GM21390 (cell line): ENCODE data around the gene ALDH16A1.

Experiments
- ATAC-seq: cut with Tn5 transposase; IDR thresholded peaks from one replicate; pipeline ENCODE4 v1.9.1; 2021; ENCODE audit not compliant: unreplicated experiment

ALDH16A1 gene

GRCh38 chr19:49453013-49453756 lies at the start of gene ALDH16A1:
ALDH16A1 (plus strand) TSS chr19:49453225; CDS start chr19:49453332, 107 bp downstream.
- ATAC-seq: peak; percentile 77

DNA sequence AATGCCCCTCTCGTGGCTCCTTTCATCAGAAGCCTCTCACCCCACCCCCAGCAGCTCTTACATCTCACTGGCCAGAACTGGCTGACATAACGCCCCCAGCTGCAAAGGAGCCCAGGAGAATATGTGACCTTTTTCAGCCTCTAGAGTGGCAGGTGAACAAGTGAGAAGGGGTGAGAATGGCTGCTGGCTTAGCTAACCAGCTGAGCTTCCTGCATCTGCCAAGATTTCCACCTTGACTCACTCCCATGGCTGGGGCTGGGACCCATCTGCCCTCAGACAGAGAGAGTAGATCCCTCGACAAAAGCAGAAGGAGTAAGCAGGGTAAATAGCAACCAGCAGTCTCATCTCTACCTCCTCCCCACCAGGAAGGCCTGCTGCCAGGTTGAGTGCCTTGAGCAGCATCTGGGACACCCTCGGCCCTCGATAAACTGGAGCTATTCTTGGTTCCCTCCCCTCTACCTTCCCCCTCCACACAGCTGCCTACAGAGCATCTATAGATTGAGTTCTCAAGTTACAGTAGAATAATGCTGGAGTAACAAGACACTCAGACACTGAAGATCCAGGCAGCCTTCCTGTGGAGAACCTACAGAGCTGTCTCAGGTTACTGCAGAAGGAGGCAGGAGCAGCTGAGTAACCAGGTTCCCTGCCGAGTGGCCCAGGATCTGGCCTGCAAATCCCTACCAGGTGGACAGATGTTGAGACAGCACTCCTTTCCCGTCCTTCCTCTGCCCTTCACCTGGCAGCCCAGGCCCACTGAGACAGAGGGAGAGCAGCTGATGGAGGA lies 49.4 kb upstream of the ALDH16A1 start:
- ATAC-seq: no peak

DNA sequence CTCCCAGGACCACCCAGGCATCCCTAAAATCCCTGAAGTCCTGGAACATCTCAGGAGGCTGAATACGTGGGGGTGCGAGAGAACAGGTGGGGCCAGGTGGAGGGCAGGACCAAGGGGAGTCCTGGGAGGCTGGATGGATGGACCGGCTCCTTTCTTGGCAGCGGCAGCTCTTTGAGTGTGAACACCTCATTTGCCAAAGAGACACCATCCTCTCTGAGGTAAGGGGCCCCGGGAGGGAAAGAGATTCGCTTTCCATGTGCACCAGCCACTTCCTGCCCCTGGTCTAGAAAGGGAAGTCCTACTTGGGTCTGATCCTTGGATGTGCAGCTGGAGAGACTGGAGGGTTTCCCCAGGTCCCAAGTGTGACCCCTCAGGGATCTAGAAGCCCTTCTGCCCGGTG lies 45.9 kb upstream of the ALDH16A1 start:
- no peak for ATAC-seq

DNA sequence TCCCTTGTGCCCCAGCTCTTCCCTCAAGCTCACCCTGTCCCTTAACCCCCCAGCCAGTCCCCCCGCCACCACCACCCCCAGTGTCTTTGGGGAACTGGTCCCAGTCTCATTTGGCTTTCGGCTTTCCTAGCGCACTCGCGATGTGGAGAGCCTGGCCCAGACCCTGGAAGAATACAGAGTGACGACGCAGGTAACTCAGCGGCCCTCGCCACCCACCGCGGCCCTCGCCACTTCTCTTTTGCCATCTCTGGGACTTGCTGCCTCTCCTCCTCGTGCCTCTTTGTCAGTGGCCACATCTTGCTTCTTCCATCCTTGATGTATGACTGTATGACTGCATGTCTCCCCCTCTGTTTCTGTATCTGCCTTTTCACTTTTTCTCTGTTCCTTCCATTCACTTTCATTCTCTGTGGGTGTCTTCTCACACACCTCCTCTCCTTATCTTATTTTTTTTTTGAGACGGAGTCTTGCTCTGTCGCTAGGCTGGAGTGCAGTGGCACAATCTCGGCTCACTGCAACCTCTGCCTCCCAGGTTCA lies 45.5 kb upstream of the ALDH16A1 start:
- no peak for ATAC-seq

DNA sequence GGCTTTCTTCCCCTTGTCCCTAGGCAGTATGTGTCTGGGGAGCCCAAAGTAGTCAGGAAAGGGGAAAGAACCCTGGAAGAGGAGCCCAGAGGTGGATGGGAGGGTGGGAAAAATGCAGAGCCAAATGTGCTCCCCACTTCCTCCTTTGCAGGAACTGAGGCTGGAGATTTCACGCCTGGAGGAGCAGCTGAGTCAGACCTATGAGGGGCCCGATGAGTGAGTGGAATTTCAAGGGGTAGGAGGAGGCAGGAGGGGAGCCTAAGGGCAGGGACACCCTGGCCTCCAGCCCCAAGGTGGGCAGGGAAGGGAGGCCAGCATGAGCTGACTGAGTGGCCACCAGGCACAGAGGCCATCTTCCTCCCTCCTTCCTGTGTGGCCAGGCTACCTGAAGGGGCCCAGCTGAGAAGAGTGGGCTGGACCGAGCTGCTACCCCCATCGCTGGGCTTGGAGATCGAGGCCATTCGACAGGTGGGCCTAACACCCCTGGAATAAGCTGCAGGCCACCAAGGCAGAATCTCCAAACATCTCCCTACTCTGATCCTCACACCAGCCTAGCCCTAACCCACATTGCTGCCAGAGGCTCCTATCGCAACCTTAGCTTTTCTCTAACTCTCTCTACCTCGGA lies 44.1 kb upstream of the ALDH16A1 start:
- no peak for ATAC-seq

GRCh38 chr19:49409441-49410029 lies 43.5 kb upstream of the ALDH16A1 start:
- no peak for ATAC-seq

- ATAC-seq: no peak
These were observed 41.2 kb upstream of the ALDH16A1 start for GRCh38 chr19:49411681-49412326.

DNA sequence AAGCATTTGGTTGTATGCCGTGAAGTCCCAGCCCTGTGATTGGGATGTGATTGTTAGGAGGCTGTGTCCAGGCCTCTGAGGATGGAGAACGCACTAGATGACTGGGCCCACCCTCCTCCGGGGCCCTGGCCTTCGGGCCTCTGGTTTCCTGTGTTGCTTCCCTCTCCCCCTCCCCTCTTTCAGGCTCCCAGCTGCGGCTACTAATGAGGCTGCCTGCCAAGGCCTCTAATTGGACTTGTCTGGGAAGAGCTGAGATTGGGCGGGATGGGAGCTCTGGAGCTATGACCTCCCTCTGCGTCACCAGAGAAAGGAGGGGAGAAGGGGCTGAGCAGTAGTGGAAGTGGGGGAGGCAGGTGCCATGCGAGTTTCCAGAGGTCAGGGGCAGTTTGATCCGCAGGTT lies 39.7 kb upstream of the ALDH16A1 start:
- no peak for ATAC-seq

GRCh38 chr19:49414256-49414655 lies 38.8 kb upstream of the ALDH16A1 start:
- no peak for ATAC-seq

- no peak for ATAC-seq
These were observed 37.8 kb upstream of the ALDH16A1 start for GRCh38 chr19:49415102-49415809.

- ATAC-seq: no peak
These were observed 37.2 kb upstream of the ALDH16A1 start for GRCh38 chr19:49415810-49416200.

GRCh38 chr19:49417088-49417487 lies 35.9 kb upstream of the ALDH16A1 start:
- no peak for ATAC-seq

GRCh38 chr19:49418511-49418910 lies 34.5 kb upstream of the ALDH16A1 start:
- no peak for ATAC-seq

GRCh38 chr19:49419173-49419572 lies 33.9 kb upstream of the ALDH16A1 start:
- ATAC-seq: no peak

- ATAC-seq: no peak
These were observed 32.8 kb upstream of the ALDH16A1 start for GRCh38 chr19:49420227-49420626.

DNA sequence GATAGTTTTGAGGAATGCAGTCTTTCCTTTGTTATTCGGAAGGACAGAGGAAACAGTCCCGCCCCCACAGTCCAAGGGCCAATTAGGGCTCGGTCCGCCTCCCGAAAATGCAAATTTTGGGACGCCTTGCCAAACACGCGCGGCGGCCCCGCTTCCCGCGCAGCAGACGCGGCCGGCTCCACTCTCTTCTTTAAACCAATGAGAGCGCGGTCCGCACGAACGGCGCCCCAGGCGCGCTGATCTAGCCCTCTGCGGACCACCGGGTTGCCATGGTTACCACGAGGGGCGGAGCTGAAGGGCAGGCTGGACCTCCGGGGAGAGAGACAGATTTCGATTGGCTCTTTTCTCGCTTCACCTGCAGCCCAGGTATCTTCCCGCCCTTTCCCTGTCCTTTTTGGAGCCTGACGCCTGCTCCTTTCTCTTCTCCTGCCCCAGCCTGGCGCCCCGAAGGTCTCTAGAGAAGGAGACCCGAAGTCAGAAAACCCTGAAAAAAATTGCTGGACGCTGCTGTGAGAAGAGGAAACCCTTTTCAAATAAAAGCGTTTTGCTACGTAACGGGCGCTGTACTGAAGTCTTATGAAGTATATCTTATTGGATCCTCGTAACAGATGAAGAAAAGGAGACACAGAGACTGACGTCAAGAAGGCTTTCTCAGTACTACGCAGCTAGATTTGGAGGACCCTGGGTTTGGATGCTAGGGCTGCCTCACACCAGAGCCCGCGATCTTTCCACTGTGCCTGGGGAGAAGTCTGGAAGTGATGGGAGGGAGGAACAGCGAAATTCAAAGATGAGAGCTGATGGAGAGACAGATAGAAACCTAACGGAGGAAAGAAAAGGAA lies 31.8 kb upstream of the ALDH16A1 start:
- ATAC-seq: no peak

GRCh38 chr19:49421878-49422202 lies 31.2 kb upstream of the ALDH16A1 start:
- no peak for ATAC-seq

DNA sequence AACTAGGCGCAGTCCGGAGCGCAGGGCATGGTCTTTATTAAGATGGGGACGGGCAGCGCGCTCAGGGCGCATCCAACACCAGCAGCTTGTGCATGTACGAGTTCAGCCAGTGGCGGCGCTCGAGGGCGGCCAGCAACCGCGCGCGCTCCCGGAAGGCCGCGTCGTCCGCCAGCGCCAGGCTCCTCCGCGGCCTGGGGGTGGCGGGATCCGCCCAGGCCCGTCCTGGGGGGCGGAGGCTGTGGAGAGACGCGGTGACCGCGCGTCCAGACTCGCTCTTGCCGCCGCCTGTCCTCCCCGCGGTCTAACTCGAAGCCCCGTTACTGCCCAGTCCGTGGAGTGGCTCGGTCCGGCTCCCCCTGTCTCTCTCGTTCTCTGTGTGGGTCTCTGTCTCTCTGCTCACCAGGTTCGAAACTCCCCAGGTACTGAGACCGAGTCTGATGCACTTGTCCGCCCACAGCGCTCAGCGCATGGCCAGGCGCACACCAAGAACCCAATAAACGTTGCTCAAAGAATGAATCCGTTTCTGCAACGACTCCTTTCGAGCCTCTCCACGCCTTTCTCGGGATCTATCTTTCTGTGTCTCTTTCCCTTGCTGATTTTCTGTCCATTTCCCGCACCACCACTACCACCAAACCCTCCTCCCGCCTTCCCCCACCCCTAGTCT lies 30.5 kb upstream of the ALDH16A1 start:
- ATAC-seq: no peak
